Heart left ventricle (tissue), 16 donors: Measurements from ENCODE around the gene MCTP1. TPM values are rescaled to one million over a fixed set of nuclear protein-coding genes. Genes with fewer than 3 reads are reported as not detected.
A peak's percentile ranks its signal among the peaks of the same experiment; 100 is the strongest.

Source experiments
- ATAC-seq, 4 donors: fragments of 200-7000 bp; cut with Tn5 transposase; one replicate each; pipeline ENCODE4 v1.9.1; 2020 to 2022; ENCODE audit warnings: moderate library complexity in 4 of 4, mild to moderate bottlenecking in 3 of 4, moderate number of reproducible peaks in 1 of 4
- DNase-seq, 5 donors: peaks; one replicate each; pipeline ENCODE4 v3.0.0-alpha.2; 2020
- H3K27ac ChIP-seq, 12 donors: fragments of 200-600 bp; sonication (generic) in 4 of 12; one replicate each; pipeline versions ENCODE4 v1.5.0 to v1.8.0; 2016 to 2022; ENCODE audit warnings: mild to moderate bottlenecking in 2 of 12
- H3K27me3 ChIP-seq, 9 donors: fragments of 200-600 bp; sonication (generic) in 2 of 9; one replicate each; pipeline versions ENCODE4 v1.5.1 to v1.8.0; 2016 to 2022; ENCODE audit warnings: mild to moderate bottlenecking in 3 of 9
- H3K36me3 ChIP-seq, 9 donors: fragments of 200-600 bp; sonication (generic) in 2 of 9; one replicate each; pipeline versions ENCODE4 v1.5.0 to v1.8.0; 2018 to 2022; ENCODE audit warnings: mild to moderate bottlenecking in 2 of 9
- H3K4me1 ChIP-seq, 12 donors: fragments of 200-600 bp; sonication (generic) in 4 of 12; one replicate each; pipeline versions ENCODE4 v1.5.0 to v1.8.0; 2016 to 2022; ENCODE audit warnings: mild to moderate bottlenecking in 3 of 12
- H3K4me3 ChIP-seq, 12 donors: fragments of 200-600 bp; sonication (generic) in 4 of 12; one replicate each; pipeline versions ENCODE4 v1.5.0 to v1.8.0; 2017 to 2022; ENCODE audit warnings: mild to moderate bottlenecking in 9 of 12, moderate library complexity in 4 of 12
- H3K9me3 ChIP-seq, 12 donors: fragments of 200-600 bp; sonication (generic) in 4 of 12; one replicate each; pipeline versions ENCODE4 v1.5.0 to v1.8.0; 2016 to 2022; ENCODE audit warnings: mild to moderate bottlenecking in 1 of 12
- CTCF ChIP-seq, 12 donors: fragments of 200-600 bp; sonication (generic) in 4 of 12; IDR thresholded peaks; one replicate each; pipeline versions ENCODE4 v1.5.0 to v1.8.0; 2018 to 2022; ENCODE audit warnings: antibody characterized with exemption in 12 of 12, mild to moderate bottlenecking in 5 of 12
- POLR2A ChIP-seq, 2 donors: fragments of 450-650 bp; IDR thresholded peaks; one replicate each; pipeline ENCODE4 v1.6.1; 2017; ENCODE audit warnings: antibody characterized with exemption in 2 of 2, mild to moderate bottlenecking in 2 of 2, moderate library complexity in 2 of 2
- WGBS, 4 donors: extraction: QIAGEN DNeasy Blood & Tissue Kit in 2 of 4; methylation state at CpG; one replicate each; pipeline versions ENCODE4 v1.1.5 to v1.1.7; 2013 to 2018; 5-methylcytosine and 5-hydroxymethylcytosine counted together
- intact Hi-C, 10 donors: fragments of 100-400 bp; cut with DNase I; formaldehyde crosslinking; loops; one replicate each; pipeline versions ENCODE4 v1.11.1 to v1.14.2; 2022
- polyA plus RNA-seq, 2 donors: library from polyadenylated mRNA; stranded (reverse); fragments of 200-250 nt; gene quantifications; one replicate each; pipeline ENCODE4 v1.2.3, GENCODE V29; 2013
- total RNA-seq, 9 donors: library from RNA; depleted of rRNA in 2 of 9; stranded (reverse); fragments of >200 nt in 2 of 9; fragmentation: NEBNext Ultra II Directional in 3 of 9; extraction: Animal tissue kit (Norgen Biotek cat#: 25700) in 3 of 9; gene quantifications; one replicate each; pipeline versions ENCODE4 v1.1.0 to v1.2.4, GENCODE V29; 2016 to 2023
- donor health status: ischemic (EF 13 %, LVEDD 7.1; RV severe dilation, severe dysfunction).
- donor health status: healthy with polysubstance abuse.
- donor health status: DM: no; HTN: yes; CAD: no.
- donor health status: DM: no; HTN: no; CAD: no.
- donor health status: ischemic (EF 25% LVEDD 6.9; RV normal size, moderate dysfunction).
- donor health status: ischemic (EF 25% LVEDD 5.7; RV mildly dilated, moderate dysfunction).
- donor health status: healthy.
- donor health status: DM: yes; HTN: yes; CAD: no.
- donor health status: ischemic (EF 35%, LVEDD 5.7; RV mildly dilated, moderate dysfunction).
- donor health status: nonischemic (EF 11% LVEDD 7.7; RV severe dilation, severe dysfunction).
- donor health status: DM: yes; HTN: yes; CAD: no.
- donor health status: PGD.
- donor health status: ischemic (EF 29% LVEDD 5.4; RV normal size, mild dysfunction).
- donor health status: nonischemic (EF 23%, LVEDD 6.1; RV moderate dilation, normal function).

Gene MCTP1
- total and polyA plus RNA-seq, 11 donors, result 0.91 to 28.4 (median 6.1) TPM

GRCh38 chr5:94908889-94909480 is 375.9 kb downstream of the MCTP1 start:
- WGBS, 4 donors, result 26 to 37% (median 27%) methylated on average over 2 of the region's 2 CpGs
- no peak for ATAC-seq

GRCh38 chr5:94906750-94907149 is 378.1 kb downstream of the MCTP1 start:
- ATAC-seq (no peak), DNase-seq (no peak)
- TF ChIP-seq CTCF (IDR thresholded peaks at IDR 0.05) (no peak), POLR2A (IDR thresholded peaks at IDR 0.05) (no peak)
- H3K36me3 ChIP-seq, result peaks cover 0 to 70% (median 0%) of the 10 kb centered on the region in 9 donors
- H3K27me3 ChIP-seq, result no peaks in the 10 kb centered on the region
- no peaks in the 10 kb centered on the region for H3K9me3 ChIP-seq
- no peak overlapping the region for H3K27ac ChIP-seq
- intact Hi-C loops, result no loop called here
- H3K4me1 ChIP-seq, result no peaks in the 10 kb centered on the region
- H3K4me3 ChIP-seq, result no peak overlapping the region

More at GRCh38 chr5:94908889-94909480, 375.9 kb downstream of the MCTP1 start:
- Histone ChIP-seq H3K4me1 (no peaks in the 10 kb centered on the region), H3K4me3 (no peak overlapping the region), H3K36me3 (peaks cover 0 to 67% (median 0%) of the 10 kb centered on the region in 9 donors), H3K9me3 (no peaks in the 10 kb centered on the region), H3K27ac (no peak overlapping the region), H3K27me3 (no peaks in the 10 kb centered on the region)
- peak; percentile 30 to 68 (median 46) for TF ChIP-seq CTCF (IDR thresholded peaks at IDR 0.05)
- no peak for TF ChIP-seq POLR2A (IDR thresholded peaks at IDR 0.05)
- intact Hi-C loops, result no loop called here
- no peak for DNase-seq

- Histone ChIP-seq H3K4me3 (no peak overlapping the region), H3K27ac (no peak overlapping the region), H3K36me3 (peaks cover 0 to 56% (median 0%) of the 10 kb centered on the region in 9 donors), H3K4me1 (no peaks in the 10 kb centered on the region), H3K27me3 (no peaks in the 10 kb centered on the region), H3K9me3 (no peaks in the 10 kb centered on the region)
- intact Hi-C loops, result no loop called here
- ATAC-seq (no peak), DNase-seq (no peak)
- TF ChIP-seq CTCF (IDR thresholded peaks at IDR 0.05) (no peak), POLR2A (IDR thresholded peaks at IDR 0.05) (no peak)
- 64 to 93% (median 85%) methylated on average over 3 of the region's 3 CpGs for WGBS, 4 donors
Measured at GRCh38 chr5:94903726-94904125, 381.2 kb downstream of the MCTP1 start.

GRCh38 chr5:94901191-94901979 is 383.5 kb downstream of the MCTP1 start:
- WGBS, 4 donors, result 58 to 74% (median 67%) methylated on average over 5 of the region's 5 CpGs
- no peak overlapping the region for H3K27ac ChIP-seq
- peak in 1 of 4 donors; percentile 81 for ATAC-seq
- DNase-seq, result no peak
- H3K4me3 ChIP-seq, result no peak overlapping the region
- TF ChIP-seq CTCF (IDR thresholded peaks at IDR 0.05) (no peak), POLR2A (IDR thresholded peaks at IDR 0.05) (no peak)
- intact Hi-C loops, result no loop called here
- H3K27me3 ChIP-seq, result no peaks in the 10 kb centered on the region
- H3K36me3 ChIP-seq, result peaks cover 0 to 45% (median 0%) of the 10 kb centered on the region in 9 donors
- no peaks in the 10 kb centered on the region for H3K9me3 ChIP-seq
- no peaks in the 10 kb centered on the region for H3K4me1 ChIP-seq
